Measurements from ENCODE around the gene PTPRM.
A peak's percentile ranks its signal among the peaks of the same experiment; 100 is the strongest.
"Not testable (repeated sequence)": the region's sequence is repeated elsewhere in the genome, so short reads cannot be mapped to it uniquely, and the experiment has no call there.

The PTPRM gene

DNA sequence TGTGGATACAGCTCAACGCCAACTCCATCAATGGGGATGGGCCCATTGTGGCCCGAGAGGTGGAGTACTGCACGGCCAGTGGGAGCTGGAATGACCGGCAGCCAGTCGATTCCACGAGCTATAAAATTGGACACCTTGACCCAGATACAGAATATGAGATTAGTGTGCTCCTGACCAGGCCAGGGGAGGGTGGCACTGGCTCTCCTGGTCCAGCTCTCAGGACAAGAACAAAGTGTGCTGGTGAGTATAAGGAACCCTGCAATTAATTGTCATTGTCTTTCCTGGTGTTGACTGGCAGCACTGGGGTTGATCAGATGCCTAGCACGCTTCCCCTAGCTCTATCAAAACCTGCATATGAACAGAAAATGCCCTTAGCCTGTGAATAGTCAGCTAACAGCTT, 388.1 kb downstream of the PTPRM start:
- no peak for DNase-seq

DNA sequence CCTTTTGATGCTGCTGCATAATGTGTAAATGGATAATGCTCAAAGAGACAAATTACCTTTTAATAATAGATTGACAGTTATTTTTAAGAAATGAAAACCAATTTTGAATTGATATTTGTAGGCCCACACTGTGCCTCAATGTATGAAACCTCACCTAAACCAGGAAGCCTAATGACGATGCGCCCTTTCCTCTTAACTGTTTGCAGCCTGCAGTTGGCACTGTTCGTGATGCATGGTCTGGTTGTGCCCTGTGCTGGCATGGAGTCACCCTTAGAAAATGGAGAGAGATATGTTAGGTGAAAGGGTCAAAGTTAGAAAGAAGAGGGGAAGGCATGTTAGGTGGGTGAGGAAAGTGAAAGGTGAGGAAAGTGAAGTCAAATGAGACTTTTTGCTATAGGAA, 390.2 kb downstream of the PTPRM start:
- DNase-seq, result peak; percentile 27

DNA sequence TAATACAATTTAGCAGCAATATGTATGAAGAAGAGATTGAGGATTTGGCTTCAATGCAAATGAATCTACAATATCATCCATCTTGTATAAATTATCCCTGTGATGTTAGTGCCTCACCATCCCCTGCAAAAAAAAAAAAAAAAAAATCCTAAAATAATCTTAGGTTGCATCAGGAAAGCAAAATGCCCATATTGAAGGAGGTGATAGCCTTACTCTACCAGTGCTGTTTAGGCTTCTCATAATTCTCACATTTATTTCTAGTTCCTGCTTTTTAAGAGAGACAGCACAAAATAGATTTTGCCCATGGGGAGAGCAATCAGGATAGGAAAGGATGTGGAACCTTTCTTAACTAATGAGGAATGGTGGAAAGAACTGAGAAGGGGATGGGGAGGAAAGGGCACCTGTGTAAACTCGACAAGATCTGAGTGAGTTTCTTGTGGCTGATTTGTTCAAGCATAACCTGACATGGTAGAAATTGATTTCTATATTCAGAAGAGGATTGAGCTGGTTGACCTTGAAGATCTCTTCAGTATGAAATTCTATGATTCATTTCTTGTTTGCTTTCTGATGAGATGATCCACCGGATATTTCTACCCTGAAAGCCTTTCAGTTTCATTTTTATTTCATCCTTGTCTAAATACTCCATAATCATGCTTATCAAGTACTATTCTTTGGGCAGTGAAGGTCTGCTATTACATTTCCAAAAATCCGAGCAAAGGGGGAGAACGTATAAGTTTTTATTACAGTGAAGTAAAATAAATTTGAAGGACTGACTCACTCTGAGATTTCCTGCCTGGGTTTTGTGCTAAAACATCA, 391.2 kb downstream of the PTPRM start:
- no peak for DNase-seq

DNA sequence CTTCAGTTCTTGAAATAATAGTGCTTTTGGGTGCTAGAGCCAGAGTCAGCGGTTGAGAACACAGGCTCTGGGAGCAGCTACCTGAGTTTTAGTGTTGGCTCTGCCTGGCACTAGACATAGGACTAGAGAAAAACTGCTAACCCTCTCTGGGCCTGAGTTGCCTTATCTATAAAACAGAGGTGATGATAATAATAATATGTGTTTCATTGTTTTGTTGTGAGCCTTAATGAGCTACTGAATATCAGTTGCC, 391.7 kb downstream of the PTPRM start:
- no peak for DNase-seq

DNA sequence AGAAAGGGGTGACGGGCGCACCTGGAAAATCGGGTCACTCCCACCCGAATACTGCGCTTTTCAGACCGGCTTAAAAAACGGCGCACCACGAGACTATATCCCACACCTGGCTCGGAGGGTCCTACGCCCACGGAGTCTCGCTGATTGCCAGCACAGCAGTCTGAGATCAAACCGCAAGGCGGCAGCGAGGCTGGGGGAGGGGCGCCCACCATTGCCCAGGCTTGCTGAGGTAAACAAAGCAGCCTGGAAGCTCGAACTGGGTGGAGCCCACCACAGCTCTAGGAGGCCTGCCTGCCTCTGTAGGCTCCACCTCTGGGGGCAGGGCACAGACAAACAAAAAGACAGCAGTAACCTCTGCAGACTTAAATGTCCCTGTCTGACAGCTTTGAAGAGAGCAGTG, 399.6 kb downstream of the PTPRM start:
- not testable (repeated sequence) for DNase-seq

DNA sequence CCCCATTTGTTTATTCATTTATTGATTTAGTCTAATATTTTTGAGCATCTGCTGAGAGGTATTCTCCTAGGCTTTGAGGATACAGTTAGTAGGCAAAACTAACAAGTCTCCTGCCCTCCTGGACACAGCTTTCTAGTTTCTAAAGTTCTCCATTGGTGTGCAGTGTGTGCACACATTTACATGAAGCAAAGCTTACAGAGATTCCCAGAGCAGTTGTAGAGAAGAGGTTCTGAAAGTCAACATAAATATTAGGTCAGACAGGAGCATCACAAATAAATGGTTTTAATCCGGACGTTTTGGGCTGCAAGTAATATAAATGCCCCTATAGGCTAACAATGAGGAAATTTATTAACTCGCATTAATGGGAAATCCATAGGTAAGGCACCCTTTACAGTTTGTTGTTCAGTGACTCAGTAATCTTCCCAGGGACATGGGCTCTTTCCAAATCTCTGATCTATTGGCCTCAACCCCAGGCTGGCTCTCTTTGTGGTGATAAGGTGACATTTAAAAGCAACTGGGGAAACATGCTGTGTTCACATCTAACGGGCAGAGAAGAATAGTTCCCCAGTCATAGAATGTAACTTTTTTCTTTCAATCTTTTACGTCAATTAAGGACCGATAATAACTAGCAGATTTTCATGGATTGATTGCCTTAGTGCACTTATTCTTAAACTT, 407.2 kb downstream of the PTPRM start:
- no peak for DNase-seq

DNA sequence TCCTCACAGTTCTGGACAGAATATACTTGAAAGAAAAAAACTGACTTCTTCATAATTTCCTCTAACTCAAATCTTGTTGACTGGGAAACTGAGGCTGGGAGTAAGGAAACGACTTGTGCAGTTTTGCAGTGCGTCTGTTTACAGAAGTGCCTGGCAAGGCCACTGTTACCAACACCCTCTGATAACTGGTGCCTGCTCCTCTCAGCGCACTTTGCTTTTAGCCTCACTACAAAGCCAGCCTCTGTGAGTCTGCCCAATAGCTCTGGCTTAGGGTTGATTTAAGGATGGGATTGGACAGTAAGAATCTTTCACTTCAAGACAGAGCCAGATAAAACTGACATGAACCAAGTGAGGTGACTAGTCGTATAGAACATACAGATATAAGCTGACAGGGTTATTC, 410.8 kb downstream of the PTPRM start:
- no peak for DNase-seq

DNA sequence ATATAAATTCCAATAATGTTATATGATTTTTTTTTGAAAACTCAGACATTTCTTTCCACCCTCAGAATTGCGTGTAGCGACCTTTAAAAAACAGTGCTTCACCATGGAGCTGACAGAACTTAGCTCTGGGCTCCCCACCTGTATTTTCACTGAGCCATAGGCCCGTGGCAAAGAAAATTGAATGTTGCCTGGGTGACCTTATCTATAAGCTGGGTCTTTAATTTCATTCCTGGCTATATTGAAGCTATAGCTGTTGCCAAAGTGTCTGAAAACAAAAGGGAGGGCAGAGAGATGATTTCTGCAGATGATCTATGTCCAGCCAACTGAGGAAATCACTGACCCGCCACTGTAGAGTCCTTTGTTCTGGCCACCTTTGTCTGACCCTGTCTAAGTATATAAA, 411.7 kb downstream of the PTPRM start:
- no peak for DNase-seq

DNA sequence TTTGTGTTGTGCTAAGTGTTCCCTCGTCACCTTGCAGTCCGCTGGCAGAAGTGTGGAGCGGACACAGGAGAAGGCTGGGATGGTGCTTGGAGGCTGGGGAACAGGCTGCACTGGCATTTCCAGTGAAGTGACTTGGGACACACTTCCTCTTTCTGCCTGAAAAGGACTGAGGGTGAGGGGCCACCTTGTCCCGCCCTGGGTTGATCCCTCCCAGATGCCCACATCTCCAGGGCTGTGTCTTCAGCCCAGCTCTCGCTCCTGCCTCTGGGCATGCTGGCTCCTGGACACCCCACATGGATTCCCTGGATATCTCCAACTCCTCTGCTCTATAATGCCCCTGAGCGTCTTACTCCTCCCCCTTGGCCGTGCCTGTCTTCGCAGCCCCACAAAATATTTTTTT, 412.6 kb downstream of the PTPRM start:
- no peak for DNase-seq

DNA sequence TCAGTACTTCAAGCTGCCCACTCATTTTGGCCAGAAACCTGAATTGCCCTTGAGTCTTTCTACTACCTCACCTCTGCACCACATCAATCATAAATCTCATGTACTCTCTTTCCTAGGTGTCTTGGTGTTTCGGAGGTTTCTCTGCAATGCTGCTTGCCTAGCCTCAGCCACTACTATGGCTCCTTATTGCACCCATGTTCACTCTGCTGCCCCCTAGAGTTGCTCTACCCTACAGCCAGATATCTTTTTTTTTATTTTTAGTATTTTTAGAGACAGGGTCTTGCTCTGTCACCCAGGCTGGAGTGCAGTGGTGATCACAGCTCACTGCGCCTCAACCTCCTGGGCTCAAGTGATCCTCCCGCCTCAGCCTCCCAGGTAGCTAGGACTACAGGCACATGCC, 413.0 kb downstream of the PTPRM start:
- no peak for DNase-seq

DNA sequence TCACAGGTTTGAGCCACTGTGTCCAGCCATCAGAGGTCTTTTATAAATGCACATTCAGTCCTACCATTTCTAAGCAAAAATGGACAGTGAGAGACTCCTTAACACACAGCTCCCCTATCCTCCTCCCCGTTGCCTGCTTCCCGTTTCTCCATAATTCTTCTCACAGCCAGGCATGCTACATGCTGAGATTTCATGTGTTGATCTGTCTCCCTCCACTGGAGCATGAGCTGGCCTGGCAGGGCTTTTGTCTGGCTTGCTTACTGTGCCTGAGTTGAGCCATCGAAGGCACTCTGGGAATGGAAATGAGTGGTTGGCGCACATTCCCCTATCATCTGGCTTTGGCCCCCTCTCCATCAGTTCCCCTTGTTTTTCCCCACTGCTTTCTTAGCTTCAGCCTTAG, 413.5 kb downstream of the PTPRM start:
- DNase-seq, result no peak

DNA sequence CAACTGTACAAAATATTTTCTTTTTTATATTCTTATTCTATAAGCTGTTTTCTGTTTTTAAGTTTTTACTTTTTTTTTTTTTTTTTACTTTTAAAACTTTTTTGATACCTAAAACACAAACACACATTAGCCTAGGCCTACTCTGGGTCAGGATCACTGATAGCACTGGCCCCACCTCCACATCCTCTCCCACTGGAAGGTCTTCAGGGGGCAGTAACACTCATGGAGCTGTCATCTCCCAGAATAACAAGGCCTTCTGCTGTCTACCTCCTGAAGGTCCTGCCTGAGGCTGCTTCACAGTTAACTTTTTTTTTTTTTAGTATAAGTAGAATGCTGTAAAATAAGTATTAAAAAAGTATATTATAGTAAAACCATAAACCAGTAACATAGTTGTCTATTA, 415.1 kb downstream of the PTPRM start:
- no peak for DNase-seq

DNA sequence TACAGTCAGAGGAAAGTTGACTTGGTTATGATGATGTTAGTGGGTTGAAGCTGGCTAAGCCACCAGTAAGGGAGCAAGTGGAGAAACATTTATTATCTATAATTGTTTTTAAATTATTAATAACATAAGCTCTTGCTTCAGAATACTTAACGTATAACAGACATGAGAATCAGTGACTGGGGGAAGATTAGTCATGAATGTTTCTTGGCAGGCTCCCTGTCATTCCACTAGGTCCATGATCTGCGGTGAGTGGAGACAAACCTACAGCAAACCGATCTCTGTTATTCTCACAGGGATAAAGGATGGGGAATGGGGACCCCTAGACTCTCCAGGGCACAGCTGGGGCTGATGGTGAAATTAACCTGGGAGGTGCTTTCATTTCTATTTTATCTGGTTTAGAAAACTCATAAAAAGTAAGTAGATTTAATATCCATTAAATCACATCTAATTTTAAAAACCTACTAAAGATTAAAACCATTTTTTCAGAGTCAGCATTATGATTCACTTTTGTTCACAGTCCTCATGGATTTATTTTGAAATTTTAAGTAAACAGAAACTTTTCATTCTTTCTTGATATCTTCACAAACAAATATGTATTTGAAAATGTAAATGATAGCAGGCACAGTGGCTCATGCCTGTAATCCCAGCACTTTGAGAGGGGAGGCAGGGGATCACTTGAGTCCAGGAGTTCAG, 420.3 kb downstream of the PTPRM start:
- no peak for DNase-seq

DNA sequence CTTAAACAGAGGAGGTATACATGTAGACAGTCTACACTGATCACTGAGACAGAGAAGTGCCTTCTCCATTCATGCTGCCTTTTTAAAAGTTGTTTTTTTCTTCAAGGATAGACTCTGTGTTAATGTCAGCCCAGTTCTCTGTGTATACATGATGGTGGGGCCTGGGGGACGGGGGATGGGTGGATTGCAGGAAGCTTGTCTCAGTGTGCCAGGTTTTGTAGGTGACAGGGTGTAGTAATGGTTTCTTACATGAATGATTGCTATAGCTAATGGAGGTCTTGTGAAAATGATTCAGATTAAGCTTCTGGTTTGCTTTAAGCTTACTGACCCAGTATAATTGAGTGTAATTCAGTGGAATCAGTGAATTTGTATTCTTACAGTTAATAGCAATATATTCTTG, 423.6 kb downstream of the PTPRM start:
- no peak for DNase-seq

DNA sequence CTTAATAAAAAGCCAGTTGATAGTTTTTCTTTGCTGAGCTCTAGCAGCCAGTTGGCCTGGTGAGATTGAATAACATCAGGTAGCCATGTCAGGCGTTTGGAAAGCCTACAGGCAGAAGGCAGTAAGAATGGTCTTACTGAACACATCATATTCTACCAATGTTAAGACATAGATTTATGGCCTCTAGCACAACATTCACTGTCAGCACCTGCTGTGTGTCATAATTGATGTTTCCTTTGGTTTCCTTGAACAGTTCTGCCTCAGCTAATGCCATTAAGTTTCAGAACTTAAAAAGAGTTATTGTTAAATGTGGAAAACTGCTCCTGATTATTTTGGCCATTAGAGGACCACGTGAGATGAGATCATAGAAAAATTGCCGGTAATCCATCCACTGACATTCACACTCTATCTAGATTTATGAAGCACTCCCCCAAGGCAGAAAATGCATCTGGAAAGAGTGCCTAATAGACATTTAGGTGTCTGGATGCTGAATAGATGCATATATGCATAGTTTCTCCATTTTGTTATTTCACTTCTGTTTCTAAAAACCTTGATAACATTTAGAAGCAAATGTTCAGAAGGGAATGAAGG, 434.7 kb downstream of the PTPRM start:
- no peak for DNase-seq

DNA sequence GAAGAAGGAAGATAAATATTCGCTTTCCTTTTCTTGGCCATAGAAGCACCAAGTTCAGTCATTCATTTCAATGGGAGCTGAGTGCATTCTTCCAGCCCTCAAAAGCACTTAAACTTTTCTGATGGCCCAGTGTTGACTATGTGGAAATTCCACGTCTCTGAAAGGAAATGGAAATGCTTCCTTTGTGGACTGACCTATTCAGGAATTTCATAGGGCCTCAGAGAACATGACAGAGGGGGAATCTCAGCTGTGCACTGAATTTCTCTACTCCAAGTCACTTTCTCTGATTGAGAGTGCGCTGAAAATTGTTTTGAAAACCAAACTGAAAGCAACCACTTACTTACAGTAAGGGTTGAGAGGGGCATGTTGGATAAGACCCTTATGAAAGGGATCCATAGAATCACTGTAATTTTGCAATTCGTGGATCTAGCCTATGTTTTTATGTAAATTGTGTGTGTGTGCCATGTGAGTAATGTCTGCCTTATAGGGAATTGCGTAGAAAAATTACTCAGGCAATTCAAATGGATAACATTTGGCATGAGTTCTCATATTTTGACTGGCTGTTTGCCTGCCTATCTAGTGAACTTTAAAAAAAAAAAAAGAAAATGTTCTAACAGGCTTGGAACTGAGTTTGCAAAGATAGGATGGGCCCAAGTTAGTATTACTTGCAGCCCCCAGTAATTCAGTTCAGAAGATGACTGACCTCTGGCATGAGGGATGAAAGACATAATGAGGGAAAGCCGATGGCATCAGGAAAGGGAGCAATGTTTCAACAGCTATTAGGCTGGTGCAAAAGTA, 437.0 kb downstream of the PTPRM start:
- no peak for DNase-seq

DNA sequence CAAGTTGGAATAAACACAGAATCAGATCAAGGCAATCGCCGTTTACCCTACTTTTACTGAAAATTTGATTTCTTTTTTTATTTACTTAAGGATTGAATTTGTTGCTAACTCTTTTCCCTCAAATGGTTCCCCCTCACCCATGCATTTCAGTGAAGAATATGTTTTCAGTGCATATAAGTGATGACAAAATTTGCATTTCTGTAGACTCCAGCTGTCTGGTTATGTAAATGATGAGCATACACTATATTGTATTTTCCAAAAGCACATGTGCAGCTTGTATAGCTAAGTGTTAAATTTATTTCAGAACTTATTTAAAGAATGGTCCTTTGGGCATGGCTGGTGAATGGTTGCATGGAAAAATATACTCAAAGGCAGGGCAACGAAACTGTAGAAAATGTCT, 437.7 kb downstream of the PTPRM start:
- DNase-seq, result no peak

DNA sequence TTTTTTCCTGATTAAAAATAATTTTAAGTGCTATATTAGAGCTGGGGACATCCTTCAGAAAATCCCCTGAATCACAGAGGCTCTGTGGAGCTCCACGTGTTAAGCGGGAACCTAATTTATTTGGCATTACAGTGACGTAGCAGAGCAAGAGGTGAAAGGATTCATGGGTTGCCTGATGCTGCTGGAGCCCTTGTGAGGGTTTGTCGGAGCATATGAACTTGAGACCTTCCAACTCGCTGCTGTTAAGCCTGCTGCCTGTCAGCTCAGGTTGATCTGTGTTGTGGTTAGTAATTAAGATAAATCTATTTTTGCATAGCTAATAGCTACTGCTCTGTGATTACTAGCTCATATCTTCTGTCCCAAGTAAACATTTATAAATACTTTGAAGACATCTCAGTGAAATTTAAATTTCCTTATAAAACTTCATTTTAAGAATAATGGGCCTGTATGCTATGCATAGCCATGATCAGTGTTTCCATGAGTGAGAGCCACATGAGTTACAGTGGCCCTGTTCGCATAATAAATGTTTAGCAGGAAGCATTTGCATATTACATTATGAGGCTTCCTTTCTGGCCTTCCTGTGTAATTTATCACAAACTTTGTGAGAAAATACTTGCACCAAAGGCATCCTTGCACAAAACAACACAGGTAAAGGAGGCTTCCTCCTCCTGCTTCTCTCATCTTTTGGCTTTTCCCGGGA, 438.9 kb downstream of the PTPRM start:
- DNase-seq, result no peak

DNA sequence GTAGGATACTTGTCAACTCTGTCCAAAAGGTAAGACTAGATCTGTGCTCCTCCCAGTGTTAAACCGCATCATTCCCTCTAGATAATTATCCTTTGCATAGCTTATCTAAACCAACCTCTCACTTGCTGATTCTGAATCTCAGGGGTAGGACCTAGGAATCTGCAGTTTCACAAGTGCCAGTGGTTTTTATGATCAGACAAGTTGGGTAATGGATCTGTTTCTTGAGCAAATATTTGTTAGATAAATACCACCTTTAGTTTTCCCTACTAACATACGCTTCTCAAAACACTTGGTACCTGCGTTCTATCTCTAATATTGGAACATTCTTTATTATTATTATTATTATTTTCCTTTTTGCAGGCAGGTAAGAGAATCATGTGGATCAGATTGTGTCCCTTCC, 439.9 kb downstream of the PTPRM start:
- DNase-seq, result no peak

DNA sequence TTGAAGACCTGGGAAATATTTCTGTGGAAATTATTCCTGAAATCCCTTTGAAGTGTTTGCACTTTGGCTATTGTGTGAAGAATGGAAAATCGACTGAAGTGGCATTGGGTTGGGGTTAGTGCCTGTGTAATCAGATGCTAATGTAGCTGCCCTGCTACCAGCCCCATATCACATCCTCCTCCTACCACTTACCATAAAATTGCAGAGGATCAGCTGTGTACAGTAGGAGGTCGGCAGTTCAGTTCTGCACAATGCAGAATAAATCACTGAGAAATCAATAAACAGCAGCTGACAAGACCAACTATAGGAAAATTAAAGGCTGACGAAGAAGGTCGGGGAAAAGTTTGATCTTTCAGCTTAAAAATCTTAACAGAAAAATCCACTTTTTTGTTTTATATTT, 440.9 kb downstream of the PTPRM start:
- no peak for DNase-seq

DNA sequence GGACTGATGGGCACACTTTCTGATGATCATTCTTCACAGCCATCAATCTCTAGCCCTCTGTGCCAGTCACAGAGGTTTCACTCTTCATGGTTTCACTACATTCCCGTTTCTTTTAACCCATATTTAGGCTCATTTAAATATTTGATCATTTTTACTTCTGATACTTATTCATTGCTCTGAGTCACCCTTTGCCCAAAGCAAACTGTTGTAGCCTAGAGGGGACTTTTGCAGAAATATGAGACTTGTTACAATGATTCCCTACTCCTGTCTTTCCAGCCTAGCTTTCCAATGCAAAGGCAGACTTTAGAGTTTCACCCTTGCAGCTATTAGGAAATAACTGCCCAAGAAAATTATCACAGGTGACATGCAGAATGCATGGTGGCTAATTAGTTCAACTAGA, 444.2 kb downstream of the PTPRM start:
- no peak for DNase-seq

DNA sequence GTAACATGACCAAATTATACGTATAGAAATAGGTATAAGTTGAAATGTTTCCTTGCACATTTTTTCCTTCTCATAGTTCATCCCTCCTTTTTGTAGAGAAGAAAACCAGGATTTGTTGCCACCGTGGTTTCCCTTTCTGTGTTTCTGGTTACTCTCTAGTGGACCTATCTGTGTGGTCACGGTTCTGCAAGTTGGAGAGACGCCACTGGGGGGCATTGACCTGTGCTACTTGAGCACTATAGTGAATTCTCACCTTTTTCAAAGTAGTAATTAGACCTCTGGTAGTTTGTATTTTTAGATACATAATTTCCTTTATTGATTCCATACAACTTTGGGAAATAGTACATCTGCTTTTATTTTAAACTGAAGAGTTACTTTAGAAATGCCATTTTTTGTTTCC, 444.8 kb downstream of the PTPRM start:
- no peak for DNase-seq

Measured in CD4-positive, alpha-beta T cell treated with Interleukin-10 for 1 hour (primary cell).